Hepatocyte (in vitro differentiated cells): ENCODE results near the gene TUBA8. TPM values are rescaled to one million over a fixed set of nuclear protein-coding genes. Genes with fewer than 3 reads are reported as not detected.

Experiments used
- DNase-seq: peaks from one replicate; pipeline ENCODE4 v3.0.0-alpha.2; 2016; ENCODE audit warnings: low spot score
- H2AFZ ChIP-seq: fragments of 200-600 bp; sonication (generic); 2 replicates; pipeline ENCODE4 v1.6.0; 2016; ENCODE audit warnings: antibody characterized with exemption, mild to moderate bottlenecking
- H3K27ac ChIP-seq: fragments of 200-600 bp; sonication (generic); 2 replicates; pipeline ENCODE4 v1.5.1; 2016; ENCODE audit warnings: mild to moderate bottlenecking
- H3K27me3 ChIP-seq: fragments of 200-600 bp; sonication (generic); 2 replicates; pipeline ENCODE4 v1.6.1; 2016
- H3K36me3 ChIP-seq: fragments of 200-600 bp; sonication (generic); replicated peaks from 2 replicates; pipeline ENCODE4 v1.5.1; 2016; ENCODE audit warnings: low read depth; ENCODE audit not compliant: insufficient read depth
- H3K4me1 ChIP-seq: fragments of 200-600 bp; sonication (generic); 2 replicates; pipeline ENCODE4 v1.5.1; 2016; ENCODE audit warnings: mild to moderate bottlenecking, moderate library complexity; ENCODE audit not compliant: insufficient read depth
- H3K4me2 ChIP-seq: fragments of 200-600 bp; sonication (generic); 2 replicates; pipeline ENCODE4 v1.6.0; 2016
- H3K4me3 ChIP-seq: fragments of 200-600 bp; sonication (generic); 2 replicates; pipeline ENCODE4 v1.5.1; 2016; ENCODE audit warnings: mild to moderate bottlenecking
- H3K79me2 ChIP-seq: fragments of 200-600 bp; sonication (generic); 2 replicates; pipeline ENCODE4 v1.6.0; 2017; ENCODE audit warnings: mild to moderate bottlenecking
- H3K9me2 ChIP-seq: fragments of 200-600 bp; sonication (generic); replicated peaks from 2 replicates; pipeline ENCODE4 v1.6.0; 2017; ENCODE audit warnings: mild to moderate bottlenecking; ENCODE audit not compliant: insufficient read depth
- H3K9me3 ChIP-seq: fragments of 200-600 bp; sonication (generic); 2 replicates; pipeline ENCODE4 v1.5.1; 2016; ENCODE audit warnings: low read depth, mild to moderate bottlenecking
- H4K20me1 ChIP-seq: fragments of 200-600 bp; sonication (generic); 2 replicates; pipeline ENCODE4 v1.6.0; 2016; ENCODE audit warnings: mild to moderate bottlenecking; ENCODE audit not compliant: insufficient read depth, poor library complexity, severe bottlenecking
- EZH2 ChIP-seq: fragments of 200-600 bp; sonication (generic); IDR thresholded peaks from 2 replicates; pipeline ENCODE4 v1.6.1; 2016; ENCODE audit warnings: antibody characterized with exemption, mild to moderate bottlenecking, borderline replicate concordance
- EZH2phosphoT487 ChIP-seq: fragments of 200-600 bp; sonication (generic); IDR thresholded peaks from one replicate; pipeline ENCODE4 v1.6.1; 2018; ENCODE audit warnings: antibody characterized with exemption, mild to moderate bottlenecking, low read depth, moderate library complexity; ENCODE audit not compliant: unreplicated experiment, severe bottlenecking
- WGBS: methylation state at CpG from one replicate; pipeline ENCODE4 v1.1.6; 2016; ENCODE audit warnings: low lambda C conversion rate; ENCODE audit errors: missing lambda C conversion rate; 5-methylcytosine and 5-hydroxymethylcytosine counted together
- polyA plus RNA-seq: library from polyadenylated mRNA; unstranded; fragments of >200 nt; fragmentation: Nextera tagmentation; extraction: Ambion mirVana; gene quantifications from 2 replicates; pipeline ENCODE4 v1.2.1, GENCODE V29; 2016
- total RNA-seq: library from RNA; depleted of rRNA; stranded (reverse); fragments of >200 nt; gene quantifications from 2 replicates; pipeline ENCODE4 v1.2.3, GENCODE V29; 2014
- TF ChIP-seq, protein P1 (sequence below): fragments of 200-600 bp; sonication (generic); IDR thresholded peaks from 2 replicates; pipeline ENCODE4 v1.5.1; 2016; ENCODE audit warnings: antibody characterized with exemption, mild to moderate bottlenecking; ENCODE audit not compliant: poor library complexity

The TUBA8 gene
- total and polyA plus RNA-seq, 2 experiments from 2014 or later = 0.46 to 1.5 TPM

GRCh38 chr22:18111759-18112330 is 1.2 kb downstream of the TUBA8 start:
- Histone ChIP-seq H3K36me3 (no peaks in the 10 kb centered on the region), H3K27me3 (peaks cover 39% of the 10 kb centered on the region), H2AFZ (no peak overlapping the region), H3K27ac (no peak overlapping the region), H3K4me3 (no peak overlapping the region), H3K9me2 (no peaks in the 10 kb centered on the region), H3K79me2 (no peaks in the 10 kb centered on the region), H4K20me1 (no peaks in the 10 kb centered on the region), H3K4me2 (no peak overlapping the region), H3K9me3 (no peaks in the 10 kb centered on the region), H3K4me1 (peaks cover 7% of the 10 kb centered on the region)
- DNase-seq = no peak
- WGBS = 83% methylated on average over 12 of the region's 12 CpGs
- TF ChIP-seq EZH2phosphoT487 (no peak), EZH2 (no peak)
- TF ChIP-seq, protein P1, sequence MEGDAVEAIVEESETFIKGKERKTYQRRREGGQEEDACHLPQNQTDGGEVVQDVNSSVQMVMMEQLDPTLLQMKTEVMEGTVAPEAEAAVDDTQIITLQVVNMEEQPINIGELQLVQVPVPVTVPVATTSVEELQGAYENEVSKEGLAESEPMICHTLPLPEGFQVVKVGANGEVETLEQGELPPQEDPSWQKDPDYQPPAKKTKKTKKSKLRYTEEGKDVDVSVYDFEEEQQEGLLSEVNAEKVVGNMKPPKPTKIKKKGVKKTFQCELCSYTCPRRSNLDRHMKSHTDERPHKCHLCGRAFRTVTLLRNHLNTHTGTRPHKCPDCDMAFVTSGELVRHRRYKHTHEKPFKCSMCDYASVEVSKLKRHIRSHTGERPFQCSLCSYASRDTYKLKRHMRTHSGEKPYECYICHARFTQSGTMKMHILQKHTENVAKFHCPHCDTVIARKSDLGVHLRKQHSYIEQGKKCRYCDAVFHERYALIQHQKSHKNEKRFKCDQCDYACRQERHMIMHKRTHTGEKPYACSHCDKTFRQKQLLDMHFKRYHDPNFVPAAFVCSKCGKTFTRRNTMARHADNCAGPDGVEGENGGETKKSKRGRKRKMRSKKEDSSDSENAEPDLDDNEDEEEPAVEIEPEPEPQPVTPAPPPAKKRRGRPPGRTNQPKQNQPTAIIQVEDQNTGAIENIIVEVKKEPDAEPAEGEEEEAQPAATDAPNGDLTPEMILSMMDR = no peak

DNA sequence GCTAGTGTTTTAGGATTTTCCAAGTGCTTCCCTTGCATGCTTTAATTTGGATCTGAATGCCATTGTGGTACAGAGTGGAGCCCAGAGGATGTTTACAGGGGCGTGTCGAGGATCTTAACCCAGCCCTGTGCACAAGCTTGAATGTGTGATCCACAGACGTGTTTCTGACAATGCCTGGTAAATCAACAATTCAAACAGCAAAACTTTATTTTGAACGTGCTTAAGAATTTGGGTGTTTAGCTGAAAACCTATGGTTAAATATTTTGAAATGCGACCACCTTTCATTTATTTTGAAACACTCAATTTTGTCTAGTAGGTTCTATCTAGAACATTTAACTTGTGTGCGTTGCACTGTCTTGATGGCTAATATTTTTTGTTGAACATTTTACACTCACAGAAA is 1.8 kb downstream of the TUBA8 start:
- Histone ChIP-seq H3K79me2 (no peaks in the 10 kb centered on the region), H3K36me3 (no peaks in the 10 kb centered on the region), H3K4me3 (no peak overlapping the region), H3K9me2 (no peaks in the 10 kb centered on the region), H3K27ac (no peak overlapping the region), H3K4me1 (peaks cover 7% of the 10 kb centered on the region), H3K4me2 (no peak overlapping the region), H2AFZ (no peak overlapping the region), H4K20me1 (no peaks in the 10 kb centered on the region), H3K27me3 (peaks cover 39% of the 10 kb centered on the region), H3K9me3 (no peaks in the 10 kb centered on the region)
- TF ChIP-seq, protein P1 = no peak
- TF ChIP-seq EZH2 (no peak), EZH2phosphoT487 (no peak)
- WGBS = 80% methylated on average over 6 of the region's 6 CpGs
- DNase-seq = no peak

DNA sequence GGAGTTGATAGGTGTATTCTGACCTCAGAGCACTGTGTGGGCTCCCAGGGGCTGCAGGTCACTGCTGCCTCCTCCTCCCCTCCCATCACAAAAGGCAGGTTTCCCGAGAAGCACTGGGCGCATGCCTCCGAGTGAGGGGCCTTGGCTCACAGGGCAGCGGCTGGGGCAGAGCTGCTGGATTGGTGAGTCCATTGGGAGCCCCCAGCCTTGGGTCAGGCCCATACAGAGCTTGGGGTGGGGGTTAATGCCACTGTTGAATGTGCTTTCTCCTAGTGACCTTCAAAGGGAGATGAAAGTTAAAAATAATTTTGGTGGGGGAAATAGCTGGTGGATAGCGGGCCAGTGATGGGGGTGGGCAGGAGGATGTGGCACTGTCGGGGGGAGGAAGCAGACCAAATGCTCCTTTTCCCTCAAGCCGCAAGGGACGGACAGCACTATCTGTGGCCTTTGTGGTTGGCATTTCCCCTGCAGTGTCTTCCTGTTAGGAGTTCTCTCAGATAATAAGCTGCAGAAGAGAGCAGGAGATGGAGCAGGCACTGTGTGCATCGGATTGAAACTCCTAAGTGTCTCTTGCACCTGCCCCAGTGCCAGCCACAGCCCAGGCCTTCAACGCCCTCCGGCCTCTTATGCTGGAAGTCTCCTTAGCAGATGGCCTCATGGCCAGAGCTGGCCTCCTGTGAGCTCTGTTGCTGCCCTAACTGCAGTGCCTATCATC is 3.2 kb downstream of the TUBA8 start:
- Histone ChIP-seq H3K9me2 (no peaks in the 10 kb centered on the region), H3K9me3 (no peaks in the 10 kb centered on the region), H3K27ac (no peak overlapping the region), H3K79me2 (no peaks in the 10 kb centered on the region), H4K20me1 (no peaks in the 10 kb centered on the region), H3K4me3 (no peak overlapping the region), H3K36me3 (no peaks in the 10 kb centered on the region), H2AFZ (no peak overlapping the region), H3K27me3 (peaks cover 39% of the 10 kb centered on the region), H3K4me1 (peaks cover 7% of the 10 kb centered on the region), H3K4me2 (no peak overlapping the region)
- no peak for DNase-seq
- no peak for TF ChIP-seq EZH2
- TF ChIP-seq EZH2phosphoT487 = no peak
- TF ChIP-seq, protein P1 = no peak
- 92% methylated on average over 11 of the region's 11 CpGs for WGBS
